VCaP (cell line): ENCODE results near the gene SLC38A2.

Experiments used
- H3K27ac ChIP-seq: fragments of 450-650 bp; 2 replicates; pipeline ENCODE4 v1.5.1; 2017
- TF ChIP-seq, protein P1 (sequence below): fragments of 450-650 bp; conservative IDR thresholded peaks from 2 replicates; pipeline ENCODE4 v1.5.1; 2017; ENCODE audit warnings: mild to moderate bottlenecking, moderate library complexity

SLC38A2 gene

DNA sequence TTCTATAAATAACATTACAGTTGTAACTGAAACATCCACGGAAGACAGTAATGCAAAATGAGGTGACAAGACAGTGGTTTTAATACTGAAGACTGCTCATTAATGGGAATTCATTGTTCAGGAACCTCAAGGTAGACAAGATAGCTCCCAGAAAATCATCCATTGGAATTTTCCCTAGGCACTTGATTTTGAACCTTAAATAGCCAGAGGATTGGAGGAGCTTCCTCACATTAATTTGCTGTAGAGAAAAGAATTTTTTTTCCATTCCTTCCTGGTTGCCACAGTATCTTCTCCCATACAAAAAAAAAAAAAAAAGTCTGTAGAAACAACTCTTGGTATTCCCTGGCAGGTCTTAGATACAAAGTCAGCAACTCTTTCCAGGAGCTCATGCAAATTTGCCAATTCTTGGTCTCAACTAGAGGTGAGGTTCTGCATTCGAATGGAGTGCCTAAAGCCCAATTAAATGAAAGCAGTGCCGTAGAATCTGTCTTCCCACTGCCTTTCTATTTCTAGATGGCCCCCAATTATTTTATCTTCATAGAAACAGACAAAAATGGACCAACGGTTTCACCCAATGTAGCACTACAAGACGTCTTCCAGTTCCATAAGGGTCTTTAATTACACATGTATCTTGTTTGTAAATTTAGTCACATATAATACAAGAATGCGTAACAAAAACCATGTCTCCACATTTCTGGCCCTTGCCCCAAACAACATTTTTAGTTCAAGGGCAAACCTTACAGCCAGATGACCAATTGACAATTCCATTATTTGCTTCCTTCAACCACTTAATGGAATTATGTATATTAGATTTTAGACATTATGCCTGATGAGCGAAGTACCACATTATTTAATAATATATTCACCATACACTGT is 13.5 kb downstream of the SLC38A2 start:
- TF ChIP-seq, protein P1, sequence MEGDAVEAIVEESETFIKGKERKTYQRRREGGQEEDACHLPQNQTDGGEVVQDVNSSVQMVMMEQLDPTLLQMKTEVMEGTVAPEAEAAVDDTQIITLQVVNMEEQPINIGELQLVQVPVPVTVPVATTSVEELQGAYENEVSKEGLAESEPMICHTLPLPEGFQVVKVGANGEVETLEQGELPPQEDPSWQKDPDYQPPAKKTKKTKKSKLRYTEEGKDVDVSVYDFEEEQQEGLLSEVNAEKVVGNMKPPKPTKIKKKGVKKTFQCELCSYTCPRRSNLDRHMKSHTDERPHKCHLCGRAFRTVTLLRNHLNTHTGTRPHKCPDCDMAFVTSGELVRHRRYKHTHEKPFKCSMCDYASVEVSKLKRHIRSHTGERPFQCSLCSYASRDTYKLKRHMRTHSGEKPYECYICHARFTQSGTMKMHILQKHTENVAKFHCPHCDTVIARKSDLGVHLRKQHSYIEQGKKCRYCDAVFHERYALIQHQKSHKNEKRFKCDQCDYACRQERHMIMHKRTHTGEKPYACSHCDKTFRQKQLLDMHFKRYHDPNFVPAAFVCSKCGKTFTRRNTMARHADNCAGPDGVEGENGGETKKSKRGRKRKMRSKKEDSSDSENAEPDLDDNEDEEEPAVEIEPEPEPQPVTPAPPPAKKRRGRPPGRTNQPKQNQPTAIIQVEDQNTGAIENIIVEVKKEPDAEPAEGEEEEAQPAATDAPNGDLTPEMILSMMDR: no peak
- H3K27ac ChIP-seq: no peak overlapping the region

DNA sequence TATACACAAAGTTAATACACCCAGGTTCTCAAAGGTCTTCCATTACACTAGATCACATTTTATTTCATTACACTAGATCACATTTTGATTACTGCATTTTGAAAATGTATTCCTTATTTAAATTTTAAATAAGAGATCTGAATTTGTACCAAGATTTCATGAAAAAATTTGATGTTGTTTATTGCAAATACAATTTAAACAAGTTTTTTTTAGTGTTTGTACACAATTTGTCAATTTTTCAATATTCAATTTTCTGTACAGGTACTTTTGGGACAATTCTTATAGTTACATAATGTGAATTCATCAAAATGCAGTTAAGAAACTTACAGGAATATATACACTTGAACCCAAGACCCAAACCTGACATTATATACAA is 14.3 kb downstream of the SLC38A2 start:
- H3K27ac ChIP-seq: no peak overlapping the region; the same call in 1 of the 2 replicates
- TF ChIP-seq, protein P1: no peak

DNA sequence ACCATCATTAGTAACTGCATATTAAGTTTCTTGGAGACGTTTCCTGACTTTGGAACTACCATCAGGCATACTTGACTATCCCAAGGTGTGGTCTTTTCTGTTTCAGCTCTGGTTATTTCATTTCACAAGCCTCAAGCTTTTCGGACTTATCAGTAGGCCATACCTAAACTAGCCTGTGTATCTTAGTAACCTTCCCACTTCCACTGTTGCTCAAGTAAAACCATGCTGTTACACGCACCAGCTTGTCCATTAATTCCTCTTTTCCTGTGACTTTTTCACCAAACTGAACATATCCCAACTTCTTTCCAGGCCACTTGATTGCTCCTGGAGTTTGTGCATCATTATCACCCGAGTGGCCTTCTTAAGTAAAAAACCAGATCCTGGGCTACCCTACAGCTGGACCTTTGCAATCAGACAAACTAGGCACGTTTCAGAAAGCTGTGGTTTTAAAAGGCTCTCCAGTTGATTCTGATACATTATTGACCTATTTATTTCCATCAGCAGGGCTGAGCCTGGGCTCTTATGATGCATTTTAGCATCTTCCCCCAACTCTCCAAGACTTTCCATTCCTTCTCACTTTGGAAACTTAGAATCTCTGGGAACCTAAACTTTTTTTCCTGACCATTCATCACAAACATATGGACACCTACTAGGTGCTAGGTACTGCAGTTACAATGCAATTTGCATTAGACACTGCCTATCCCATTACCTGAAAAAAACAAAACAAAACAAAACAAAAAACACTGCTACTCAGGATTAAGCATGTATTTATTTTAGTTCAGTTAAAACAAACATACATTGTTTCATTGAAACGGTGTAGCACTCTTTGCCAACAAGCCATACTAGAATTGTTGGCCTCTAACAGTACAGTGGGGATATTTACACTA is 14.9 kb downstream of the SLC38A2 start:
- TF ChIP-seq, protein P1: no peak

DNA sequence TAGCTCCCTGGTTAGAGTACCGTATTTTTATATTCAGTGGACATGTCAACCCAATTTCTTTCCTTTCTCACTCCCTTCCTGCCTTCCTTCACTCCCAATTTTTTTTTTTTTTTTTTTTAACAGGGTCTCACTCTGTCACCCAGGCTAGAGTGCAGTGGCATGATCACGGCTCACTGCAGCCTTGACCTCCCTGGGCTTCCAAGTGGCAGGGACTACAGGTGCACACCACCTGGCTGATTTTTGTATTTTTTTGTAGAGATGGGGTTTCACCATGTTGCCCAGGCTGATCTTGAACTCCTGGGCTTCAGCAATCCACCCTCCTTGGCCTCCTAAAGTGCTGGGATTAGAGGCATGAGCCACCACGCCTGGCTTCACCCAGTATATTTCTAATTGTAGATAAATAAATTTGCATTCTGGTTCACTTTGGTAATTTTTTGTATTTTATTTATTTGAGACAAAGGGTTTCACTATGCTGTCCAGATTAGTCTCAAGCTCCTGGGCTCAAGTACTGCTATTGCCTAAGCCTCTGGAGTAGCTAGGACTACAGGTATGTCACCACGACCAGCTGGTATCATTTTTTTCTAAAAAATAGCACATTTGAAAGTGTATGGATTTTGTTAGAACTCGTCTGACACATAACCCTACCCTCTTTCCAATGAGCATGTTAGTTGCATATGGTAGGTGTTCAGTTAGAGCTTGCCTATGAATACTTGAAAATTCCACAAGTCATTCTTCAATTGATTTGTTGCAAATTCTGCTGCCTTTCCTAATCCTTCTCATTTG is 15.7 kb downstream of the SLC38A2 start:
- H3K27ac ChIP-seq: no peak overlapping the region; the same call in 1 of the 2 replicates
- TF ChIP-seq, protein P1: no peak

More for the DNA sequence above, 14.9 kb downstream of the SLC38A2 start:
- H3K27ac ChIP-seq: no peak overlapping the region; the same call in 1 of the 2 replicates

DNA sequence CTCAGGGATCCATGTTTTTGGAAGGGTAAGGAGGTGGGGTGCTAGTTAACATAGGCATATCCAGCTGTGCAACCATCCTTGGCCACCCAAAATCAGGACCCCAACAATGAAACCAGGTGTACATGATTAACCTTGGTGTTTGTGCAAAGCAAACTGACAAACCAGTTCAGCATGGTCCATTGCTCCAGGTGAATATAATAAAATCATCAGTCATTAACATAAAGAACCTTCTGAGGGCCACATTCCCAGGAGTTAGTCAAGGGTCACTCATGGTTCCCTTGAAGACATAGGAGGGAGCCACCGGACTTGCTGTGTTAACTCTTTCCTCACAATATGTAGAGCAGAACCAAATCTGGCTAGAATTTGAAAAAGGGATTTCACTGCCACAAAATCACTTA is 17.8 kb downstream of the SLC38A2 start:
- peak overlapping the region; percentile 38; the same call in 1 of the 2 replicates for H3K27ac ChIP-seq
- TF ChIP-seq, protein P1: no peak

DNA sequence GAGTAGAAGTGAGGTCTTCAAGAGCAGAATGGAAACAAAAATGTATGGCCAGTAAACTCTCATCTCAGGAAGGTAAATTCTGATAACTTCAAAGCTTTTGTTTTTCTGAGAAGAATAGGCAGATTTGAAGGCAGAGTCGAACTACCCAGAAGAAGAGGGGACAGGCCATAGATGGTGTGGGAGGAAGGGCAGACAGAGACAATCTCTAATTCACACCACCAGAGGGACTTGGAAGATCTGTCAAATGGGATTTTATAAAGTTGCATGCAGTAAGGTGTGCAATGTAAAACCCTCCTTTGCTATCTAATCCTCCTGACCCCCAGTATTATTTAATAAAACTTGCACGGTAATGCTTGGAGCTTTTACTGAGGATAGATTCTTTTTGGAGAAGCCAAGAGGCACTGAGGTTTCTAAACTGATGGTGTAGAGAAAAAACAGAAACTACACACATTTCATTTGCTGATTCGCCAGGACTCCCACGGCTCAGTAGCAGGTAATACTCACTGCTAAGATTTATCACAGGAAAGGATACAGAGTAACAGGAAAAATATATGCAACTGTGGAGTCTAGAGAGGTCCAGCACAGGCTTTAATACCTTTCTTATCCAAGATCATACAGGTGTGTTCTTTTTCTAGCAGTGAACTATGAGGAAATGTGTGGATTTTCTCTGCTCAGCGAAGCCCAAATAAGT is 18.3 kb downstream of the SLC38A2 start:
- peak overlapping the region; percentile 38; the same call in 1 of the 2 replicates for H3K27ac ChIP-seq
- TF ChIP-seq, protein P1: no peak
